HG02938 (cell line): ENCODE measurements around the gene SLC23A2.
"Not testable (repeated sequence)": the region's sequence is repeated elsewhere in the genome, so short reads cannot be mapped to it uniquely, and the experiment has no call there.

Source experiments
- ATAC-seq: cut with Tn5 transposase; IDR thresholded peaks from one replicate; pipeline ENCODE4 v1.9.1; 2021; ENCODE audit warnings: mild to moderate bottlenecking, moderate library complexity; ENCODE audit not compliant: unreplicated experiment

SLC23A2 gene

DNA sequence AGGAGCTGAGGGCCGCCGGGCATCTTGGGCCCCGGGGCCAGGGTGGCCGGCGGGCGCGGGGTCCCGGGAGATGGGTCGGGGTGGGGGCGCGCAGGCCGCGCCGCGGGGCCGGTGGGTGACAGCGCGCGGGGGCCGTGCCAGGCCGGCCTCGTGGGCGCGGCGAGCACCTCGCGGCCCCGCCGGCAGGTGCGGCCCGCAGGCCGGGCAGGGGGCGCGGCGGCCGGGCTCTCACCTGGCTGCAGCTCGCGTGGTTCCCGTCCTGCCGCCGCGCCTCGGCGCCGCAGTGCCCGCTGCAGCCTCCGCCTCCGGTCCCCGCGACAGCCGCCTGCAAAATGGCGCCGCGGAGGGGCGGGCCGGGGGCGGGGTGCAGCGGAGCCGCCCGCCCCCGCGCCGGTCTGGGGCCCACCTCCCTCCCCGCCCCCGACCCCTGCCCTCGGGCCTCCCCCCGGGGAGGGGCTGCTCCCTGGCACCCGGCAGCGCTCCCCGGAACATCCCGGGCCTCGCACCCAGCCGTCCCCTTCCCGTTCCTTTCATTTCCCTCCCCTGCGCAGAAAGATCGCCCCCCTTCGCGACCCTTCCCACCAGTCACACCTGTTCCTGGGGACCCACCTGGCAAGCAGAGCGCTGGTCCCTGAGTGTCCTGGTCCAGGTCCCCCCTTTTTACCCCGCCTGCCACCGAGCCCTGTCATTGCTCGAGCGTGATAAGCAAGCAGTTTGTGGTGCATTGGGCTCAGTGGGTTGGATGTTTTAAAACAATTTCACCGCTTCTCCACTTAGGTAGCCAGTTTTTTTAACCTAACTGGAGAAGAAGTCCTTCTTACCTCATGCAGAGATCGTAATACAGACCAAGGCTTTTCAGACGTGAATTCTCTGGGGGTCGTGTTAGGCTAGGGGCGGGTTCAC lies at the start of gene SLC23A2:
Gene SLC23A2, minus strand, starts transcription at position 337 of the 903 bp plus-strand sequence. CDS start 68,948 bp downstream, outside the sequence.
- no peak for ATAC-seq

DNA sequence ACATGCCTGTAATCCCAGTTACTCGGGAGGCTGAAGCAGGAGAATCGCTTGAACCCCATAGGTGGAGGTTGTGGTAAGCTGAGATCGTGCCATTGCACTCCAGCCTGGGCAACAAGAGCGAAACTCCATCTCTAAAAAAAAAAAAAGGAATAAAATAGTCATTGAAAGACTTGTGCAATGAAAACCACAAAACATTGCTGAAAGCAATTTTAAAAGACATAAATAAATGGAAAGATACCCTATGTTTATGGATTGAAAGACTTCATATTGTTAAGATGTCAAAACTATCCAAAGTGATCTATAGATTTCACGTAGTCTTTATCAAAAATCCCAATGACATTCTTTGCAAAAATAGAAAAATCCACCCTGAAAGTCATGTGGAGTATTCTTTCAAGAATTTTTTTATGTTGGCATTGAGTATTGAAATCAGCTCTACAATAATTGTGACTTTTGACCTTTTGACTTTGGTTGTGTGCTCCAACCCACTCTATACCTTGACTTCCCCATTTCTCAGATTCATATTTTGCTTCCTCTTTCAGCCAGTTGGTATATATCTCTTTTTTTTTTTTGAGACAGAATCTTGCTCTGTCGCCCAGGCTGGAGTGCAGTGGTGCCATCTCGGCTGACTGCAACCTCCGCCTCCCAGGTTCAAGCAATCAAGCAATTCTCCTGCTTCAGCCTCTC lies 45.5 kb upstream of the SLC23A2 start:
- ATAC-seq: no peak

DNA sequence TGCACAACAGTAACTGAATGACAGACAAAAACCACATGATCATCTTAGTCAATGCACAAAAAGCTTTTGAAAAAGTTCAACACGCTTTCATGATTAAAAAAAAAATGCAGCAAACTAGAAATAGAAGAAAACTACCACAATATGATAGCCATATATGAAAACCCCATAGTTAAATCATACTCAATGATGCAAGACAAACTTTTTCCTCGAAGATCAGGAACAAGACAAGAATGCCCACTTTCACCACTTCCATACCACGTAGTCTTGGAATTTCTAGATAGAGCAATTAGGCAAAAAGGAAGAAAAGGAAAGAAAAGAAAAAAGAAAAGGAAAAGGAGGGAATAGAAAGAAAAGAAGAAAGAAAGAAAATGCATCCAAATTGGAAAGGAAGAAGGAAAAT lies 44.6 kb upstream of the SLC23A2 start:
- no peak for ATAC-seq

DNA sequence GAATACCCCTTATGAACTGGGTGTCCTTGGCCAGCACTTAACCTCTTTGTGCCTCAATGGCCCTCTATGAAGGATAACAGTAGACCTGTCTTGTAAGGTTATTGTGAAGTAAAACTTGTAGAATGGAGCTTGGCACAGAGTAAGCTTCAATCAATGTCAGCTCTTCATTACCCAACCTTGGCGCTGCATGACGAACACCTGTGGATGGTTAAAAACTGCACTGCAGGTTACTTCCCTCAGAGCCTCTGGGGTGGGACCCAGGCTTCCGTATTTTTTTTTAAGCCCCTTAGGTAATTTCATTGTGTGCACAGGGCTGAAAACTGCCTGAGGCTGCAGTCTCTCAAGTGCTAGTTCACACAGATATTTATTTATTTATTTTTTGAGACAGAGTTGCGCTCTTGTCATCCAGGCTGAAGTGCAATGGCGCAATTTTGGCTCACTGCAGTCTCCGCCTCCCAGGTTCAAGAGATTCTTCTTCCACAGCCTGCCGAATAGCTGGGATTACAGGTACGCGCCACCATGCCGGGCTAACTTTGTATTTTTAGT lies 42.8 kb upstream of the SLC23A2 start:
- ATAC-seq: no peak

GRCh38 chr20:5041433-5041832 lies 40.1 kb upstream of the SLC23A2 start:
- no peak for ATAC-seq

GRCh38 chr20:5040345-5040744 lies 39.0 kb upstream of the SLC23A2 start:
- no peak for ATAC-seq

GRCh38 chr20:5039889-5040288 lies 38.6 kb upstream of the SLC23A2 start:
- no peak for ATAC-seq

DNA sequence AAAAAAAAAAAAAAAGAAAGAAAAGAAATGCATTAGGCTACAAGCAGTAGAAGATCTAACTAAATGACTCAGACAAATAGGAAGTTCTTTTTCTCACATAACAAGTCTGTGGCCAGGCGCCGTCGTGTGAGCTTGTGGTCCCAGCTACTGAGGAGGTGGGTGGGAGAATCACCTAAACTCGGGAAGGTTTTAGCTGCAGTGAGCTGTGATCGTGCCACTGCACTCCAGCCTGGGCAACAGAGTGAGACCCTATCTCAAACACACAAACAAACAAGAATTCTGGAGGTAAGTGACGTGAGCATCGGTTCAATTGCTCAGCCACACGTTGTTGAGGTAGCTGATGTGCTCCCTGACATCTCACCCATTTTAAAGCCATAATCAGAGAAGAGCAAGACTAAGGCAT lies 37.9 kb upstream of the SLC23A2 start:
- ATAC-seq: no peak

GRCh38 chr20:5036828-5037227 lies 35.5 kb upstream of the SLC23A2 start:
- ATAC-seq: no peak

DNA sequence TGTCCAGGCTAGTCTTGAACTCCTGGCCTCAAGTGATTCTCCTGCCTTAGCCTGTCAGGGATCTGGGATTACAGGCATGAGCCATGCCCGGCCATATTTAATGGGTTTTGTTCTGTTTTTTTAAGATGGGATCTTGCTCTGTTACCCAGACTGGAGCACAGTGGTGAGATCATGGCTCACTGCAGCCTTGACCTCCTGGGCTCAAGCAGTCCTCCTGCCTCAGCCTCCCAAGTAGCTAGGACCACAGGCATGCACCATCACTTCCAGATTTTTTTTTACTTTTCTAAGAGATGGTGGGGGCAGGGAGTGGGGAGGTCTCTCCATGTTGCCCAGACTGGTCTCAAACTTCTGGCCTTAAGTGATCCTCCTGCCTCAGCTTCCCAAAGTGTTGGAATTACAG lies 34.2 kb upstream of the SLC23A2 start:
- not testable (repeated sequence) for ATAC-seq

- ATAC-seq: no peak
Observed at GRCh38 chr20:5033566-5033965, 32.3 kb upstream of the SLC23A2 start.

DNA sequence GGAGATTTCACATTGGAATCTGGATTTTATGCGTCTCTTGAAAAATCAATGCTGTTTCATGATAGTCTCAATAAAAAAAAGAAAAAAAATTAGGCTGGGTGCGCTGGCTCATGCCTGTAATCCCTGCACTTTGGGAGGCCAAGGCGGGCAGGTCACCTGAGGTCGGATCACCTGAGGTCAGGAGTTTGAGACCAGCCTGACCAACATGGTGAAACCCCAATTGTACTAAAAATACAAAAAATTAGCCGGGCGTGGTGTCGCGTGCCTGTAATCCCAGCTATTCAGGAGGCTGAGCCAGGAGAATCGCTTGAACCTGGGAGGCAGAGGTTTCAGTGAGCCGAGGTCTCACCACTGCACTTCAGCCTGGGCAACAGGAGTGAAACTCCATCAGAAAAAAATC lies 30.4 kb upstream of the SLC23A2 start:
- ATAC-seq: not testable (repeated sequence)

DNA sequence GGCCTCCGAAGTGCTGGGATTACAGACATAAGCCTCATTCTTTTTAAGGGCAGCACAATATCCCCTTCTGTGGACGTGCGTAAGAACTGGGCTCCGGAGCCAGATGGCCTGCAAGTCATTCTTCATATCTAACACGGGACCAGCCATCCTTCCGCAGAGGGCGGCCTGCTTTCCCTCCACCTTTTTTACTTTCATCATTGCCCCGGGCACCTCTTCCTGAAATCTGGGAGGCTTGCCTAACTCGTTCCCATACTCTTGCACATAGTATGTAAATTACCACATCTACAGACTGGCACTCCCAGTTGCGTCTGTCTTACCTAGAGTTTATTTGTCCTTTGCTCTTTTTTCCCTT lies 29.9 kb upstream of the SLC23A2 start:
- ATAC-seq: no peak

DNA sequence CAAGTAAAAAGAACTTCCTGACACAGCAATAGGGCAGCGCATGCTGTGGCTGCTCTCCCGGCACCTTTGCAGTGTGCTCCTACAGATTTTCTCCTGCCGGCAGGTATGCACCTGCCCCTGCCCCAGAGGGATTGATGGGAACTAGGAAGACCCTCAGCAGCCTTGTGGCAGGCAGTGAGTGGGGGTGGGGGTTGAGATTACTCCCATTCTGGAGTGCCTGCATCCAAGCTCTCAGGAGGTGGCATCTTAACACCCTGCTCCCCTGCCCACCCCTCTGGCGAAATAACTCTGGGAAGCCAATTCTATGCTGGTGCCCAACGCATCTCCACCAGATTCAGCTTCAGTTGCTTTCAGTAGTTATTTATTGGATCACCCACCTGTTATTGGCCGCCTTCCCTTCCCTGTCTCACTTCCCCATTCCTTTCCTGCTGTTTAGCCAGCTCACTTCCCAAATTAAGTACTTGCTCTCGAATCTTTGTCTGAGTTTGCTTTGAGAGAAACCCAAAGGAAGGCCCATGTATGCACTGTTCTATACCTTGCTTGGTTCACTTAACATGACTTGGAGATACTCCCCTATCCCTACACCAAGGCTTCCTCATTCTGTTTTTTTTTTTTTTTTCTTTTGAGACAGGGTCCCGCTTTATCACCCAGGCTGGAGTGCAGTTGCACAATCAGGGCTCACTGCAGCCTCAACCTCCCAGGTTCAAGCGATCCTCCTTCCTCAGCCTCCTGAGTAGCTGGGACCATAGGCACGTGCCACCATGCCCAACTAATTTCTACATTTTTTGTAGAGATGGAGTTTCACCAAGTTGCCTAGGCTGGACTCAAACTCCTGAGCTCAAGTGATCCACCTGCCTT lies 29.3 kb upstream of the SLC23A2 start:
- no peak for ATAC-seq

DNA sequence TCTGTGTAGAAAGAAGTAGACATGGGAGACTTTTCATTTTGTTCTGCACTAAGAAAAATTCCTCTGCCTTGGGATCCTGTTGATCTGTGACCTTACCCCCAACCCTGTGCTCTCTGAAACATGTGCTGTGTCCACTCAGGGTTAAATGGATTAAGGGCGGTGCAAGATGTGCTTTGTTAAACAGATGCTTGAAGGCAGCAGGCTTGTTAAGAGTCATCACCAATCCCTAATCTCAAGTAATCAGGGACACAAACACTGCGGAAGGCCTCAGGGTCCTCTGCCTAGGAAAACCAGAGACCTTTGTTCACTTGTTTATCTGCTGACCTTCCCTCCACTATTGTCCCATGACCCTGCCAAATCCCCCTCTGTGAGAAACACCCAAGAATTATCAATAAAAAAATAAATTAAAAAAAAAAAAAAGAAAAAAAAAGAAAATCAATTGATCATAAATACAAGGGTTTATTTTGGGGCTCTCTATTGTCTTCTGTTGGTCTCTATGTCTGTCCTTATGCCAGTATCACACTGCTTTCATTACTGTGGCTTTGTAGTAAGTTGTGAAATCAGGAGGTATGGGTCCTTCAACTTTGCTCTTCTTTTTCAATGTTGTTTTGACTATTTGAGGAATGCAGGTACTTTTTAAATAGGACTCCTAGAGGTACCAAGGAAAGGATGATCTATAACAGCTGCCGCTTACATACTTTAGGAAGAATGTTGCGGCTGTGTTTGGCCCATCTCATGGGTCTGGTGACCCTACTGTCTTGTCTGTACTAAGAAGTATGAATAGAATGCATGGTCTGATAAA lies 27.1 kb upstream of the SLC23A2 start:
- ATAC-seq: not testable (repeated sequence)

DNA sequence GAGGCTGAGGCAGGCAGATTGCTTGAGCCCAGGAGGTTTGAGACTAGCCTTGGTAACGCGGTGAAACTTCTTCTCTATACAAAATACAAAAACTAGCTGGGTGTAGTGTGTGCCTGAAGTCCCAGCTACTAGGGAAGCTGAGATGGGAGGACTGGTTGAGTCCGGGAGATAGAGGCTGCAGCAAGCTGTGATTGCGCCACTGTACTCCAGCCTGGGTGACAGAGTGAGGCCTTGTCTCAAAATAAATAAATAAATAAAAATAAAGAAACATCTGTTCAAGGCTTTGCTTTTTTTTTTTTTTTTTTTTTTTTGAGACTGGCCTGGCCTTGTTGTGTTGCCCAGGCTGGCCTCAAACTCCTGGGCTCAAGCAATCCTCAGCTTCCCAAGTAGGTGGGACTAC lies 23.7 kb upstream of the SLC23A2 start:
- no peak for ATAC-seq

GRCh38 chr20:5024103-5024502 lies 22.8 kb upstream of the SLC23A2 start:
- no peak for ATAC-seq

DNA sequence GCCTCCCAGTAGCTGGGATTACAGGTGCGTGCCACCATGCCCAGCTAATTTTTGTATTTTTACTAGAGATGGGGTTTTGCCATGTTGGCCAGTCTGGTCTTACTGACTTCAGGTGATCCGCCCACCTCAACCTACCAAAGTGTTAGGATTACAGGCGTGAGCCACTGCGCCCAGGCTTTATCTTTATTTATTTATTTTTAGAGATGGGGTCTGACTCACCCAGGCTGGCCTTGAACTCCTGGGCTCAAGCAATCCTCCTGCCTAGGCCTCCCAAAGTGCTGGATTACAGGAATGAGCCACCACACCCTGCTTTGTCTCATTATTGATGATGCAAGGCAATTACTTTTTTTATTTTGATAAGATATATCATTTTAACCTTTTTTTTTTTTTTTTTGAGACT lies 21.9 kb upstream of the SLC23A2 start:
- ATAC-seq: not testable (repeated sequence)

DNA sequence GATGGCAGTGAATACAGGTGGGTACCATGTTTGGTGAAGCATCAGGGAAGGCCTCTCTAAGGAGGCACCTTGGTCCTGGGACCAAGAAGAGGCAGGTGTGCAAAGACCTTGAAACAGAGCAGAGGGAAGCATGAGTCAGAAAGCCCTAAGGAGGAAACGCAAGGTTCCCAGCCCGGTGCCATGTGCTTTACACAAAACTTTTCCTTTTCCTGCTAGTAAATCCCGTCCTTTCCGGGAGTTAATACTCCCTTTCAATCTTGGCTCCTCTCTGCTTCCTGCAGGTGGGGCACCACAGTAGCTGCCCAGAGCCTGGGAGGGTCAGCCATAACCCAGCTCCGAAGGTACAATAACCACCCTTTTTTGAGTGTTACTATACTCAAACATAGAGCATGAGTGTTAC lies 19.4 kb upstream of the SLC23A2 start:
- ATAC-seq: no peak
